Fibroblast of villous mesenchyme (primary cell): ENCODE data around the gene ZRSR2. TPM values are rescaled to one million over a fixed set of nuclear protein-coding genes. Genes with fewer than 3 reads are reported as not detected.
A peak's percentile ranks its signal among the peaks of the same experiment; 100 is the strongest.

Experiments
- DNase-seq: peaks from one replicate; pipeline ENCODE4 v3.0.0-alpha.2; 2010; ENCODE audit warnings: low read depth
- H3K4me3 ChIP-seq: 2 replicates; pipeline ENCODE4 v1.5.1; 2011; ENCODE audit warnings: low read depth, mild to moderate bottlenecking, low read length
- CTCF ChIP-seq: IDR thresholded peaks from 2 replicates; pipeline ENCODE4 v1.5.1; 2012; ENCODE audit warnings: low read depth, mild to moderate bottlenecking, low read length; ENCODE audit not compliant: insufficient read depth
- total RNA-seq: library from RNA; depleted of rRNA; stranded (reverse); fragments of >200 nt; gene quantifications from 2 replicates; pipeline ENCODE4 v1.2.3, GENCODE V29; 2012

ZRSR2 gene
- total RNA-seq, 1 donor: 5.6 TPM

GRCh38 chrX:15853586-15854079 lies 63.3 kb downstream of the ZRSR2 start:
- DNase-seq: peak; percentile 9
- no peak for TF ChIP-seq CTCF
- peak overlapping the region; percentile 76 for H3K4me3 ChIP-seq

- DNase-seq: peak; percentile 2
- peak; percentile 6 for TF ChIP-seq CTCF
- H3K4me3 ChIP-seq: peak overlapping the region; percentile 76
Measured at GRCh38 chrX:15854080-15854655, 63.9 kb downstream of the ZRSR2 start.

GRCh38 chrX:15854712-15855567 lies 64.7 kb downstream of the ZRSR2 start, which contains the start of gene AP1S2:
AP1S2 (minus strand) TSS chrX:15854813; CDS start chrX:15852524, 2,289 bp downstream.
- peak; percentile 92 for DNase-seq
- TF ChIP-seq CTCF: no peak

GRCh38 chrX:15855568-15856221 lies 65.4 kb downstream of the ZRSR2 start:
- peak overlapping the region; percentile 76 for H3K4me3 ChIP-seq
- TF ChIP-seq CTCF: no peak
- DNase-seq: no peak

More at GRCh38 chrX:15854712-15855567, 64.7 kb downstream of the ZRSR2 start, which contains the start of gene AP1S2:
- H3K4me3 ChIP-seq: peak within 1 kb of the TSS; percentile 76

- DNase-seq: no peak
Measured at GRCh38 chrX:15856222-15856587, 65.9 kb downstream of the ZRSR2 start.

GRCh38 chrX:15856636-15857035 lies 66.4 kb downstream of the ZRSR2 start:
- DNase-seq: no peak
- TF ChIP-seq CTCF: no peak
- H3K4me3 ChIP-seq: no peak overlapping the region

More at GRCh38 chrX:15856222-15856587, 65.9 kb downstream of the ZRSR2 start:
- H3K4me3 ChIP-seq: no peak overlapping the region
- TF ChIP-seq CTCF: no peak
